Fibroblast of pulmonary artery (primary cell): ENCODE results near the gene KCTD19.

Source experiments
- DNase-seq: peaks from one replicate; pipeline ENCODE4 v3.0.0-alpha.2; 2010; ENCODE audit warnings: low read depth
- H3K4me3 ChIP-seq: replicated peaks from 2 replicates; pipeline ENCODE4 v1.5.1; 2011; ENCODE audit warnings: low read depth, mild to moderate bottlenecking, control low read depth, low read length, moderate library complexity
- TF ChIP-seq, protein P1 (sequence below): IDR thresholded peaks from 2 replicates; pipeline ENCODE4 v1.5.1; 2011; ENCODE audit warnings: mild to moderate bottlenecking, control low read depth, low read length, inconsistent platforms; ENCODE audit errors: missing control alignments

Gene KCTD19

DNA sequence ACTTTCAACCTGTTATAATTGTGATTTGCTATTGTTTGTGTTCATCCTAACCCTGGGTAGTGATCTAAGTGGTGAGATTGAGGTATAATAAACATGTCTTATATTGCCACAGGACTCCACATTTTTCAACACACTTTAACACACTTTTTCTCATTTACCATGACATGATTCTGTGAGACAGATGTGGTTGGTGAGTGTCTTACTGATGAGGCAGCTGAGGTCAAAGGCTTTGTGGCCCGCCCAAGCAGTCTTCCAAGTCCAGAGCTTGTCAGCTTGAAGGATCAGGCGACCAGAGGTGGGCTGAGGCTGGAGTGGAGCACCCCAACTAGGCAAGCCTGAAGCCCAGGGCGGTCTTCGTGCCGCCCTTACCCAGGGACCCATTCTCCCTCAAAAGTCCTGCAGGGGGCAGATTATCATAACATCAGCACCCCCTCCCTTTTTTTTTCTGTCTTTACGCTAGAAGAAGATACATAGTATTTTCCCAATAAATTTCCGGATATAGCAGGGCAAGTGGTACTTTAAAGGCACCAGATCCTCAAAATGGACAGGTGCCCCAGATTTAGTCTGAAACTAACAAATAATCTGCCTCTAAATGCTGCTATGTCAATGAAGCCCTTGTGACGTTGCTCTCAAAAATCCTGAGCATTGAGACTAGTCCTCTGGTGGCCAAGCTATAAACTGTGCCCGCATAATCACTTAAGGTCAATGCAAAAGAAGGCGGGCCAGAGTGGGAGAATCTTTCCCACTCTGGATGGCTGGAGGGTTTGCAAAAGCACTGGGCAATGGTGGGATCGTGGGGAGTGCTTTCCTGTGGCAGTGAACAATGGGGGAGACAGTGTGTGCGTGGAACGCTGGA lies 21.1 kb downstream of the KCTD19 start:
- no peak for DNase-seq
- H3K4me3 ChIP-seq: no peak overlapping the region
- TF ChIP-seq, protein P1, sequence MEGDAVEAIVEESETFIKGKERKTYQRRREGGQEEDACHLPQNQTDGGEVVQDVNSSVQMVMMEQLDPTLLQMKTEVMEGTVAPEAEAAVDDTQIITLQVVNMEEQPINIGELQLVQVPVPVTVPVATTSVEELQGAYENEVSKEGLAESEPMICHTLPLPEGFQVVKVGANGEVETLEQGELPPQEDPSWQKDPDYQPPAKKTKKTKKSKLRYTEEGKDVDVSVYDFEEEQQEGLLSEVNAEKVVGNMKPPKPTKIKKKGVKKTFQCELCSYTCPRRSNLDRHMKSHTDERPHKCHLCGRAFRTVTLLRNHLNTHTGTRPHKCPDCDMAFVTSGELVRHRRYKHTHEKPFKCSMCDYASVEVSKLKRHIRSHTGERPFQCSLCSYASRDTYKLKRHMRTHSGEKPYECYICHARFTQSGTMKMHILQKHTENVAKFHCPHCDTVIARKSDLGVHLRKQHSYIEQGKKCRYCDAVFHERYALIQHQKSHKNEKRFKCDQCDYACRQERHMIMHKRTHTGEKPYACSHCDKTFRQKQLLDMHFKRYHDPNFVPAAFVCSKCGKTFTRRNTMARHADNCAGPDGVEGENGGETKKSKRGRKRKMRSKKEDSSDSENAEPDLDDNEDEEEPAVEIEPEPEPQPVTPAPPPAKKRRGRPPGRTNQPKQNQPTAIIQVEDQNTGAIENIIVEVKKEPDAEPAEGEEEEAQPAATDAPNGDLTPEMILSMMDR: no peak

DNA sequence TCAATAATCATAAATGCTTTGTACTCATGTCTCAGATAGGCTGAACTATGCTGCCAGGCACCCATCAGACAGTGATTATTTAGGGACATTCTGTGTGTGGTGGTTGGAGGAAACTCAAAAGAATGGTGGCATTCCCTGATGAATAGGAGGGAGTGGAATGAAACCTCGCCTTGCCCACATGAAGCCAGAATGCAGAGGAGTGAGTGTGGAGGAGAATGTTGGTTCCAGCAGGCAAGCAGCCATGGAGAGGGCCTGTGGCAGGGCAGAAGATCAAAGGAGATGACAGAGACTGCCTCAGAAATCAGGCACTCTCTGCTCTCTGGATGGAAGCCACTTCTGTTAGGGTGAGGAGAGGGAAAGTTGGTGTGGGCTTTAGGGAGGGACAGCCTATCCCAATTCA lies 22.5 kb downstream of the KCTD19 start:
- H3K4me3 ChIP-seq: no peak overlapping the region
- DNase-seq: no peak
- TF ChIP-seq, protein P1: no peak

DNA sequence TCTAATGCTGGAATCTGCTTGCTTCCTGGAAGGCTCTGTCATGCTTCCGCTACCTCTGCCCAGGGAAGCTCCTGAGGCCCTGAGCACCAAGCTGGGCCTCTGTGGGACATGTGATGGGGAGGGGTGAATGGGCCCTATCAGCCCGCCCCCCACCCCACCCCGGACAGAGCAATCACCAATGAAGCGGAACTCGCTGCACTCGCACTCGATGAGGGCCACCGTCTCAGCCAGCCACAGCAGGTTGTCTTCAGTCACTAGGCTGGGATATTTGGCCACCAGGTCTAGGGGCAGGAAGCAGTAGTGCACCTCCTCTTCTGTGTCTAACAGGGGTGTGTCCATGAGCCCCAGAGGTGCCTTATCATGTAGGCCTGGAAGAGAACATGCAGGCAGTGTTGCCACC lies 23.6 kb downstream of the KCTD19 start:
- TF ChIP-seq, protein P1: no peak
- DNase-seq: no peak
- no peak overlapping the region for H3K4me3 ChIP-seq

DNA sequence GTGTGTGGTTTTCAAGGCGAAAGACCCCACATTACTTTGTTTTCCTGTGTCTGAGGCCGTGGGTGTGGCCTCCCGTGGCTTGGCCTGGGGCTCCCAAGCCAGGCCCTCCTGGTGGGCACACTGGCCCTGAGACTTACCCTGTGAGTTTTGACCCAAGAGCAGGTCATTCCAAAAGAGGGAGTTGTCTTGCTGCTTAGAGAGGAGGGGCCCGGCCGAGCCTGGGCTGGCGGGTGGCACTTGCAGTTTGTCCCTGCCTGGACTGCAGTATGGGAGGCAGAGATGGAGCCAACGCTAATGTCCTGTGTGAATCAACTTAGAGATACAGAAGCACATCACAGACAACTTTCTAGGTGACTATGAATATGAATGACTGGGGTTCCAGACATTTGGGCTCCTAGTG lies 24.5 kb downstream of the KCTD19 start:
- TF ChIP-seq, protein P1: no peak
- DNase-seq: no peak
- no peak overlapping the region for H3K4me3 ChIP-seq

DNA sequence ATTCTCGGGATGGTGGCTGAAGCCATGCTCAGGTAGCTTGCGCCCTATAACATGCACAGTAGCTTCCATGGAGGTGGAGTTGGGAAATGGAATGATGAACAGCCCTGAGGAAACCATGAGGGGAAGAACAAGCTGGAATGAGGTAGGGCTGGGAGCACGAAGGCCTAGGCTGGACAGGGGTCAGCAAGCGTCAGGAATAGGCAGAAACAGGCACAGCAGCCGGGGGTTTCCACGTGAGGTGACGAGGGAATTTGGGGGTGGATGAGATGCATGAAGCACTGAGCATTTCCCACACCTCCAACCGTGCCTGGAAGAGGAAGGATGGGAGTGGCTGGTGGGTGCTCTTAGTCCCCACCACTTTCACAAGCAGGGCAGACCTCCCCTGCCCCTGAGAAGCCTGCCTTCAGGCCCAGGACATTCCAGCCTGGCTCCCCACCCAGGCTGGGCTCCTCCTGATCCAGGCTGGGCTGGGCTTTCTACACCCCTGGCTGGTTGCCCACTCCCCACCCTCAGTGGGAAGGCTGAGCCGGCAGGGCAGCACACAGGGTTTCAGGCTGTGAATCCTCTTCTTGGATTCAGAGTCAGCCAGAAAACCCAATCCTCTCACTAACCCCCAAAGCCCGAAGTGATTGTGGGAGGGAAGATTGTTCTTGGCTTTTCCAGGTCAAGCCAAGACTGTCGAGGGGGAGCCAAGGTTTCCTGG lies 25.3 kb downstream of the KCTD19 start:
- DNase-seq: no peak

DNA sequence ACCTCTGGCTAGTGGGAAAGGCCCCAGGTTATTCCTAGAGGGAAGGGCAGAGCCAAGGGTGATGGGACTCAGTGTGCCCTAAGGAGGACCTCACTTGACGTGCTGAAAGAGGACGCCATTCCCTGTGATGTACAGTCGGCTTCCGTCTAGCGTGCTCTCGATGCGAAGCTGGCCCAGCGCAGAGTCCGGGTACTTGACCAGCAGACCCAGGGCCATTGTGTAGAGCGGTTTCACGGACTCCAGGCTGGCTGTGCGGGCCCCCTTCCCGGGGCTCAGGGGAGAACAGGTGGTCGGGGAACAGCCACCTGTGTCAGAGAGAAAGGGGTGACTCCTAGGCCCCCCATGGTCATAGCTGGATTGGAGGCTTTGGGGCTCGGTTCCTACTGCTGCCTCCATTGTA lies 27.3 kb downstream of the KCTD19 start:
- DNase-seq: no peak
- TF ChIP-seq, protein P1: no peak
- H3K4me3 ChIP-seq: no peak overlapping the region

More for the DNA sequence above, 25.3 kb downstream of the KCTD19 start:
- TF ChIP-seq, protein P1: no peak
- no peak overlapping the region for H3K4me3 ChIP-seq
